NAMALWA (cell line): ENCODE results near the gene RNF113B.

ENCODE experiments used
- DNase-seq: peaks from one replicate; pipeline ENCODE4 v3.0.0-alpha.2; 2015; ENCODE audit warnings: low spot score

RNF113B gene

DNA sequence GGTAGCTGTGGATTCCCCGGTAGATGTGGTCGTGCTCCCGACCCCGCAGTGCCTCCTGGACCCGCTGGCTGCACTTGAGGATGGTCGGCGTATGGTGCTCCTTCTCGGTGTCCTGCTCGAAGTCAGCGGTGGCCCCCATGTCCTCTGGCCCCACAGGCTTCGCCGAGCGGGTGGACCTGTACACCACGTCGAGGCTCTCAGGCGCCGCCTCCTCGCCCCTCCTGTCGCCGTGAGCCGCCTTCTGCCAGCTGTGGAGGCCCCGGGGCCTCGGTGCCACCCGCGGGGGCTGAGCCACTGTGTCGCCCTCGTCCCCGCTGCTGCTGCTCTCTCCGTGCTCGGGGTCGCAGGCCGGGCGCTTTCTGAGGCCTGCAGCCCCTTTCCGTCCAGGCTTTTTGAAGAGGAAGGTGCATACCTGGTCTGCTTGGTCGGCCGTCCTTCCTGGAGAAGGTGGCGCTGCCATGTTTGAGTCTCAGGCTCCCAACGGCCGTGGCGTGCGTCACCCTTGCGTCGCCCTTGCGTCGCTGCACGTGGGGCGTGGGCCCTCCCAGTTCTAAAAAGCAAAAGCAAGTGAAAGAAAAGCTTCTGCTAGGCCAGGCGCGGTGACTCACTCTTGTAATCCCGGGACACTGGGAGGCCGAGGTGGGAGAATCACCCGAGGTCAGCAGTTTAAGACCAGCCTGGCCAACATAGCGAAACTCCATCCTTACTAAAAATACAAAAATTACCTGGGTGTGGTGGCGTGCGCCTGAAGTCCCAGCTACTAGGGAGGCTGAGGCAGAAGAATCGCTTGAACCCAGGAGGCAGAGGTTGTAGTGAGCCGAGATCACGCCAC lies at the start of gene RNF113B:
TSS of gene RNF113B (minus strand) at position 493 of the 832 bp plus-strand sequence. CDS start at position 460, 33 bp downstream.
- DNase-seq = no peak

DNA sequence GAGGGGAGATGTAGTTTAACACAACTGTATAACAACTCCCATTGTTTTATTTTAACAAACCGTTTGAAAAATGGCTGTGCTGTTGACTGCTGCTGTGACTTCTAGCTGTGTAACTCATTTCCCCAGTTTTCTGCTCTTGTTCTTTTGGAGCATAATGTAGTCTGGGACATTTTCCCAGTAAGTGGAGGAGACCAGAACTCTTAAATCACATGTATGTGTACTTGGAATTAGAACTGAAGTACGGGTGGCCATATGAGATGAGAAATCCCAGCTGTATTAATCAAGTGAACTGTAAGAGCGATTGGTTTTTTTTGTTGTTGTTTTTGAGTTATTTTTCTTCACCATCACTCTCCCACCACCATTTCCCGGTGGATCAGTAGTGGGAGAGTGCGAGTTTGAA lies 49.4 kb upstream of the RNF113B start:
- DNase-seq = no peak

DNA sequence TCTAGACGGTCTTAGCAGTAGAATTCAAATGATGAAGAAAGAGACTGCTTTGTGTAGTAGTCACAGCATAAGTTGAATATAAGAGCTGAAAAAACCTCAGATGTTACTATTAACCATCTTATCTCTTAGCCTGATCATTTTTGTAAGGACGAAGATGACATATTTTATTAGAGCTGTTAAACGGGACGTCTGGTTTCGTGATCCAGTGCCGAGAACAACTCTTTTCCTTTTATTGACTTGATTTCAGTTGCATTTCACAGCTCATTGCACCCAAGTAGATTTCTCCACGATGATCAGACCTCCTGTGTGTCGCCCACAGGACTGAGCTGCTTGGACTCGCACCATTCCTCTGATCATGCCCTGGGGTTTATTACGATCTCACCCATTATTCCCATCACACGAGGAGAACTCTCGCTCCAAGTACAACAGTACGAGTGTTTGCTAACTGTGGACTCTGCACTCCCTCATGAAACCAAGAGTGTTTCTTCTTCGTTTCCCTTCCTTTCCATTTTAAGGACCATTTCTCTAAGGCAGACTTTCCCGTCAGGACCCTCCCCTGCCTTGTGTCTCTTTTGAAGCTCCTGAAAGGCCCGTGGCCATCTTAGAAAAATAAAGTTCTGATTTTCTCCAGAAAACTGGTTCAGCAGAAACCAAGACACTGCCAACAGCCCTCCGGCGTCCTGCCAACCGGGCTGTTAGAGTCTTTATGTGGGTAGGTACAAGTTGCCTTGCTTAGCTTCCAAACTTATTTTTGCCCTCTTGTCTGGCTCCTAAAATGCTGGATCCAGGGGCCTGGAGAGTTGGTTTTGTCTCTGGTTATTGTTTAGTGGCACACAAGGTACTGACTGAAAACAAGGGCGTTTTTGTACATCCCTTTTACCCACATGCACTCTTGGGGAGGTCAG lies 48.2 kb upstream of the RNF113B start:
- no peak for DNase-seq

DNA sequence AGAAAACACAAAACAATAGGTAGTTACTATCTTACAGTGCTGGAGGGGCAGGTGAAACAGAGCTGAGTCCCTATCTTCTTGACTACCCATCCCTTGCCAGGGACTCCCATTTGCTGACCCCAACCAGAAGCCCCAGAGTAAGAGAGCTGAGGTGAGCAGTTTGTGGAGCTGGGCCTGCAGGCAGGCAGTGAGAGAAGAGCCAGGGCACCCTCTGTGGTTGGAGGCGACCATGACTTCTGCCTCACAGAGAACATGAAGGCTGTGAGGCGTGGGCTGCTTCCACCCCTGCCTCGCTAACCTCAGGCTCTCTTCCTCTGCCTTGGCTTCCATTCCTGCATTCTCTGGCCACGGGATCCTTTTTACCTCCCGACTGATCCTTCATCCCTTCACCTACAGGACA lies 47.5 kb upstream of the RNF113B start:
- no peak for DNase-seq

DNA sequence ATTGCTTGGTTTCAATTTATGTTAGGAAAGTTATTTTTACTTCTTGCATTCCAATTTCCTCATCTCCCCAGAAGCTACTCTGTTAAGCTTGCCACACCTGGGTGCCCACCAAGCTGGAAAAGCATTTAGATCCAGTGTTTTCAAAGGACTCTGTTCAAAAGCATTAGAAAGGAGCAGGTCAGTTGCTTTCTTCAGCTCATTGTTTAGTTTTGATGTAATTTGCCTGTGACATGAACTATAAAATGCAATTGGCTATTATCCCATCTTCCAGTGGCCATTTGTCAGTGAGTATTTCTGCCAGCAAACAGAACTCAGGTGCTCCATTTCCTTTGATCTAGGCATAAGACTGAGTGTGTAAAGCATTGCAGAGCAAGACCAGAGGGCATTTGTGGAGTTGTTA lies 46.7 kb upstream of the RNF113B start:
- DNase-seq = no peak

DNA sequence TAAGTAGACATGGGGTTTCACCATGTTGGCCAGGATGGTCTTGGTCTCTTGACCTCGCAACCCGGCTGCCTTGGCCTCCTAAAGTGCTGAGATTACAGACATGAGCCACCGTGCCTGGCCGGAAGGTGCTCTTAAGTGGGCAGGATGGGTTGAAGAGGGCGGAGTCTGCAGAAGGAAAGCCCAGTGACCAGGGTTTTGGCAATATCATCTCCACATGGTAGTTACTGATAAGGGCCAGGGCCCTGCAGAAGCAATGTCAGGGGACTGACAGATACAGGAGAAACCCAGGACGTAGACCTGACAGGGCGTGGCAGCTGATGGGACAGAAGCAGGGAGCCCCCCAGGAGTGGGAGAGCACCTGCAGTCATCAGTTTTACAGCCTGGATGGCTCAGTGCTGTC lies 45.7 kb upstream of the RNF113B start:
- DNase-seq = no peak

DNA sequence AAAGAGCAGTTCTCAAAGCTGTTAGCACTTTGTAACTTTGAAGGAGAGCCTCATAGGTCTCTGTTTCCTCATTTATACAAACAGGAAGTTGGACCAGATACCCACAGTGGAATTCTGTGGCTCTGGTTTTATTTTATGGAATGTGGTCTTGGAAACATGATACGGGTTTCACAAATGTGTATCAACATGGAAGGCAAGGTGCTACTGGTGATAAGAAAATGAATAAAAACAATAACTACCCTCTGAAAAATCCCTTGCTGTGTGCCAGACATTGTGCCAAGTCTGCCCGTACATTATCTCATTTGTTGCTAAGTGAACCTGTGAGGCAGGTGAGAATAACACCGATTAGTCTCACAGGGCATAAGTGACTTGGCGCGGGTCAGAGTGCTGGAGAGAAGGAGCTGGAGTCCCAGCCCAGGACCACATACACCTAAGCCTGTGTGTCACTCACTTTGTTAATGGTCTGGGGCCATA lies 45.0 kb upstream of the RNF113B start:
- no peak for DNase-seq

DNA sequence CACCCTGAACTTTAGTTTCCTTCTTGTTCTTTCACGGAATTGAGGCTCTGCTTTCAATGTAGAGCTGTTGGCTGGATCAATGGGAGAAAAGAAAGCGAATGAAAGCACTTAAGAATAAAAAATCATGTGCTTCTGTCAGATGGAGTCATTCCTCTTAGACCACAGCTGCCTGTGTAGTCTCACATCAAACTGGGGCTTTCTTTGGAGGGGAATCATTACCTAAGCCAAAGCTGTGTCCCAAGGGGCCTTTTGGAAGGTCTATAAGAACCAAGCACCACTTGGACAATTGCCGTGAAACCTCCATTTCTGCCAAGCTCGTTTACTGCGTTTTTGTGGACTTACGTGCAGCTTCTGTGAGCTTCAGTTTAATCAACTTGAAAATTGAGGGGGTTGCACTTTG lies 44.2 kb upstream of the RNF113B start:
- no peak for DNase-seq

DNA sequence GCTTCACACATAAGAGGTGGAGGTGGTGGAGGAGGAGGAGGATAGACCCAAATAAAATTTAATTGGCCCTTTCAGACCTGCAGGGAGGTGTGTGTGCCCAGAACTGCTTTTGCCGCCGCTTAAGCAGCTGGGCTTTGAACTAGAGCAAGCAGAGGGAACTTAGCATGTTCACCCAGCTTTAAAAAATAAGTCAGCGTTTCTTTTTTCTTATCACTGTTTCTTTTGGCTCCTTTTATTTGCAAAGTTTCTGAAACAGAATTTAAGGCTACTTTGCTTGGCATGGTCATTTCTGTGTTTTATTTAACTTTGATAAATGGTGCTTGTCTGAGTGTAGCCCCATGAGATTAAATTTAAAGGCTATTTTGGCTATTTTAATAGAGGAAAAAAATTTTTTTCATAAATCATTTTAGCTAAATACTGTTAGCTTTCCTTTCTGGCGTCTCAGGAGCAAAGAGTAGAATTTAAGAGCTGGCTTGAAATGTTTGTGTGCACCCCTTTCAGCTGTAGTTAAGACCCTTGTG lies 43.3 kb upstream of the RNF113B start:
- DNase-seq = no peak

DNA sequence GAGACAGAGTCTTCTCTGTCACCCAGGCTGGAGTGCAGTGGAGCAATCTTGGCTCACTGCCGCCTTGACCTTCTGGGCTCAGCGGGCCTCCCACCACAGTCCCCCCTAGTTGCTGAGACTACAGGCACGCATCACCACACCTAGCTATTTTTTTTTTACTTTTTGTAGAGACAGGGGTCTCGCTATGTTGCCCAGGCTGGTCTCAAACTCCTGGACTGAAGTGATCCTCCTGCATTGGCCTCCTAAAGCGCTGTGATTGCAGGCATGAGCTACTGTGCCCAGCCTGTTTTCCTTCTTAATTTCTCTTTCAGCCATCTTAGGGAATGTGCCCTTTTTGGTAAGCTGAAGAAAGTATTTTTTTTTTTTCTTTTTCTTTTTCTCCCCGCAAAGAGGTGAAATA lies 42.6 kb upstream of the RNF113B start:
- DNase-seq = no peak

DNA sequence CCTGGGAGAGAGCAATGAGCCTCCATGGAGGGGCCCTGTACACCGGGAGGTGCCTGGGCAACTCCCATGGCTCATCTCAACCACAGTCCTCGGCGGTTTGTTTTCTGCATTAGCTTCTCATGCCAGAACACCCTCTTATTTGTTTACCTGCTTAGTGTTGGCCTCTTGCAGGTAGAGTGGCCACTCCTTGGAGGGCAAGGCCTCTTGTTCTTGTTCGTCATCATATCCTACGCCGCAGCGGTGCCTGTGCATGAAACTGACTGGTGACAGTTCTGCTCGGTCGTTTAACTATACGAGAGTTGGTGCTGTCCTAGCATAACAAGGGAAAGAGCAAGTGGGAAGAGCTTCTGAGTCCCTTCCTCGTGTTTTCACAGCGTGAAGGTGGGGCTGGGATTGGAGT lies 40.5 kb upstream of the RNF113B start:
- no peak for DNase-seq

DNA sequence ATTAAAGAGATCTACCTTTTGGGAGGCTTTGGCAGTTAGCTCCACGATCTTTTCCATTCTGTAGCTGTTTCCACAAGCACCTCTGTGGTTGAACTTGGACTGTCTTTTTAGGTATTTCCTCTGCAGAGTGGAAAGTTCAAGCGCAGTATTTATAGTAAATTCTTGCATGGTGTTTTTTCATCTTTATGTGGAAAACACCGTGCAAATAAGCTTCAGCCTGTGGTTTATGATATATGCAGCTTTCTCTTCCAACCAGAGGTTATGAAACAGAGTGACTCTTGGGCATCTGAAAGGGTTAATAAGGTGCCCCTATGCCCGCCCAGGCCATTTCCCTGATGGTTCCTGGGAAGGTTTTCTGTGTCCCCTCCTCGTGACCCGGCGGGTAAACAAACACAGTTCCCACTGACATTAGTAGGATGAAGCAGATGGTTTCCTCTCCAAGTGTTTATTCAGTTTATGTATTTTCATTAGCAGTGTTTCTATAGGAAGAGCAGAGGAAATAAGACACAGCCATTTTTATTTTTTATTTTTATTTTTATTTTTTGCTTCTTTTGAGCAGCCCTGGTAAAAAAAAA lies 39.7 kb upstream of the RNF113B start:
- no peak for DNase-seq

DNA sequence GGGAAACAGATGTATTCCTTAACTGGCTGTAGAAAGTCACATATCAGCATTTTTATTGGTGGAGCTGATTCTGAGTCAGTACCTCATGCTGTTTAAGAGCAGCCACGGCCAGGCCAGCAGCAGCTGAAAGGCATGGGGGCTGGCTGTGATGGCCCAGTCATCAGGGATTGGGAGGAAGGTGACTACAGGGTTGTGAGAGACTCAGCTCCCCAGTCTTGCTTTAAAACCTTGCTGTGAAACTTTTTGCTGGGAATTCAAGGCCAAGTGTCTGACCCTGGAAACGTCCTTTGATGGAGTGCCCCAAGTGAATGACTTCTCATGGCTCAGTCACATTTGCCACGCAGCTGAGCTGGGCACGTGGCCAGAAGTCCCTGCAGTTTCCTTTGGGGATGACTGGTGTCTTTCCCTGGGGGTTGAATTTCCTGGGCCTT lies 39.1 kb upstream of the RNF113B start:
- DNase-seq = no peak

DNA sequence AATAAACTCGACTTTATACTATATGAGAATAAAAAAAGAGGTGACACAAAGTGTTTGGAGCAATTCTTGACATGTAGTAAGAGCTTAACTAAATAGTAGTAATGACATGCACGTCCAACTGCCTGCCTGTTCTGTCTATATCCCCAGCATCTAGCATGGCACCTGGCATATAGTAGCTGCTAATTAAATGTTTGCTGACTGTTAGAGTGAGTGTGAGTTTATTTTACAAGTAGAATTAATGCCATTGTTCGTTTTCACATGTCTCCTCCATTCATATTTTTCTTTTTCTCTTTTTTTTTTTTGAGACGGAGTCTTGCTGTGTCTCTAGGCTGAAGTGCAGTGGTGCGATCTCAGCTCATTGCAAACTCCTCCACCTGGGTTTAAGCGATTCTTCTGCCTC lies 38.4 kb upstream of the RNF113B start:
- no peak for DNase-seq

DNA sequence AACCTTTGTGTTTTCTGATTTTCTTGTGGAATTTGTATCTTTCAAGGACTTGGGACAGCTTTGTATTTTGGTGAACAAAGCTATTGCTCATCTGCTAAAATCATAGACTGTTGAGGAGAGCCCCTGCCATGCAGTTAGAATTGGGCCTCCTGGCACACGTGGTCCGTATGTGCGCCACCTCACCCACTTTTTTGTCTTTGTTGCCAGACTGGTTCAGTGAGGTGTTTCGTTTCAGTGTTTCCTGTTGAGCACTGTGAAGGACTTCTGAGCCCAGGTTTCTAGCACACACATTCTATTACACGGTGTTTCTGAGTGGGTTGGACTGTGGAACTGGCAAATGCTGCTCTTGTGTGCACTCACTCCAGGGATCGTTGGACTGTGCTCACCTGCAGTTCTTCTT lies 37.6 kb upstream of the RNF113B start:
- no peak for DNase-seq

DNA sequence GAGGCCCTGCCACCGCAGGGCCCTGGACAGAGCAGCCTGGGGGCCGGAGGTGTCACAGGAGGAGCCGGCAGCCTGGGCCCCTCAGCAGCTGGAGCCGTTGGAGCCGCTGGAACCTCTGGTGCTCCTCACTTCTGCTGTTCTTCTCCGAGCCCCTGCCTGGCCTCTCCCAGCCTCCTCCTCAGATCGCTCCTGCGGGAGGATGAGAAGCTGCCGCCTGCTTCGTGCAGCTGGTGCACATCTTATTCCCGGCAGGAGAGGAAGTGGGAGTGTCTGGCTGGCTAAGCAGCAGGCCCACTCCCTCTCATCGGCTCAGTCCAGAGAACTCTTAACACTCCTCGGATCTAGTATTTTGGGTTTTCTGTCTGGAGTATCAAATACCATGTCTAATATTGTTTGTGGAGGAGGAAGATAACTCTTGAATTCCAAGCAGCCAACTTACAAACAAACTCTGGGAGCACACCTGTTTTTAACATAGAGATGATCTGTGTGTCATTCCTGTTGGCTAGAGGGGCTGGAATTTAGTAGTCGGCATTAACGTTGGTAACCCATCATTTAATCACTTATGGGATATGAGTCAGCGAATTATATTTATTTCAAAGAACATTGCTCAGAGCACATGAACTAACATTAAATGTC lies 37.1 kb upstream of the RNF113B start:
- no peak for DNase-seq

DNA sequence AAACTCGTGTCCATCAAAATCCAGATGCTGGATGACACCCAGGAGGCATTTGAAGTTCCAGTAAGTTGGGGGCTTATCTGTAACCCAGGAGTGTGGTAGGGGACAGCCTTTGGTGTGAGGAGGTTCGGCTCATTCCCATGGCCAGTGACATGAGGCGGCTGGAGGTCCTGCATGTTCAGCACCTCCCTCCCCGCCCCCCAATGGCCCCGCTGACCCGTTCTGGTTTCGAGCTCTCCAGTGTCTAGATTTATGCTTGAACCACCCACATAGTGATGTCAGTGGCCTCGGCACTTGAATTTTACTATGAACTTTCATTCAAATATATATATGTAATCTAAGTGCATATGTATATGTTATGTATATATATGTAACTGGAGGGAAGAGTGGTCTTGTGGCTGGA lies 36.3 kb upstream of the RNF113B start:
- no peak for DNase-seq

DNA sequence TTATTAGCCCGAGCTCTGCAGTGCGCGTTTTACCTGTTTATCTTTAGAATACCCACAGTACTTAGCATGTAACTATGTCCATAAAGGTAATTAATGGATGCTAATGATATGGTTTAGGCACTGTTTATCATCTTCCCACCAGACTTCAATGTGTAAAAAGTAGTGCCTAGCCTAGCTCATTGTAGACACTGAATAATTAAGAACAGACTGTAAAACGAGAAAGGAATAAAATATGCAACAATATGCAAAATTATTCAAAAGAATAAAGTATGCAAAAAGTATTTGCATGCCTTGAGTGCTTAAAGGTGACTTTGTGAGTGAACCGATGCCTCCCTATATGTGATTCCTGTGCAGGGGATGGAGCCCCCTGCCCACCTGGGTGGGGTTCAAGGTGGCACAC lies 35.7 kb upstream of the RNF113B start:
- no peak for DNase-seq

DNA sequence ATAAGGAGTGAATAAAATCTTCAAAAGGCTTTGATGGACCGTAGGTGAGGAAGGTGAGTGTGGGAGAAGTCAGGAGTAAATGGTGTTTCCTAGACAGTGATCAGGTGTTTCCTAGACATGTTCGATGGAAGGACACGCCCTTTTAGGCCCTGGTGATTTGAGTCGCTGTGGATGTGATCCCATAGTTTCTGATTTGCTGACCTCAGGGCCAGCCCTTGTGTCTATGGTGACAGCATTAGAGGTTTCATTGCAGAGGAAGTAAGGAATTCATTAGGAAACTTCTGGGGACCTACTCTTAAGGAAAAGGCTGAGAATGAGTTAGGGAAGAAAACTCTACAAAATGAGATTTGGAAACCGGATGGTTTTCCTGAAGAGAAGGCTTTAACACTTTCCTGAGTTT lies 31.5 kb upstream of the RNF113B start:
- DNase-seq = no peak

DNA sequence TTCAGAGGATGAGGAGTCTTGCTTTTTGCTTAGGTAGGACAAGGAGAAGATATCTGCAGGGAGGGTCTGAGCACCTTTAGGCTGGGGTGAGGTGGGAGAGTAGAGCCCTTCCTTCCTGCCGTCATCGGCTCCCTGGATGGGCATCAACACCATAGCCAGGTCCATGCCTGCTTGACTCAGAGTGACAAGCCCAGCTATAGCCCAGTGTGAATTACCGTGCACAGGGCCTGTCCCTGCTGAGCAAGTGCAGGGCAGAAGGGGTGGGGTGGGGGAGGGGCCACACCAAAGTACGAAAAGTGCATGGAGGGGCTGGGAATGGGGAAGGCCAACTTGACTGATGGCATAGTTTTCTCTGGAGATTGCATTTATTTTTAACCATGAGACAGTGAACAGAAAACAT lies 30.3 kb upstream of the RNF113B start:
- no peak for DNase-seq

DNA sequence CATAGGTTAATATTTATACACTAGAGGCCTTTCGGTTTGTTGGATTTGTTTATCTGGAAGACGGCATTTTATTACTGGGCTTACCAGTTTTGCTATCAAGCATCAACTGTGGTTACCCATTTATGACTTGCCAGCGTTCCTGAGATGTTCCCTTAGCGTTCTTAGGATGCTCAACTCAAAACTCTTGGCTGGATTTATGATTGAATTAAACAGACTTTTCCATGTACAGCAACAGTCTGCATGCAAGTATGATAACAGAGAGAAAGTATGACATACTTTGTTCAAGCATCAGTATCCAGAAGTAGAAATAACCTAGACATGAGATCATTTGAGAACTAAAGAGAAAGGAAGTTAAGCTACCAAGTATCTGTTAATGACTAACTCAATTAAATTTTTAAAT lies 29.9 kb upstream of the RNF113B start:
- no peak for DNase-seq

DNA sequence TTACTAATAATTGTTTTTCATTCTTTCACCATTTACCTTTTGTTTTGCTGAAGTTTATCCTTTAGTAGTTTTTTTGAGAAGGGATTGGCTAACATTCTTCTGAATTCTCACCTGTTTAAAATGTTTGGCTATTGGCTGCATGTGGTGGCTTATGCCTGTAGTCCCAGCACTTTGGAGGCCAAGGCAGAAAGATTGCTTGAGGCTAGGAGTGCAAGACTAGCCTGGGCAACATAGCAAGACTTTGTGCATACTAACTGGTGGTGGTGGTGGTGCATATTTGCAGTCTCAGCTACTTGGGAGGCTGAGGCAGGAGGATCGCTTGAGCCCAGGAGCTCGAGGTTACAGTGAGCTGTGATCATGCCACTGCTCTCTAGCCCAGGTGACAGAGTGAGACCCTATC lies 27.5 kb upstream of the RNF113B start:
- no peak for DNase-seq
